Heart left ventricle (tissue), 16 donors: ENCODE data around the gene PARD3. TPM values are rescaled to one million over a fixed set of nuclear protein-coding genes. Genes with fewer than 3 reads are reported as not detected.

Experiments
- ATAC-seq, 4 donors: fragments of 200-7000 bp; cut with Tn5 transposase; one replicate each; pipeline ENCODE4 v1.9.1; 2020 to 2022; ENCODE audit warnings: moderate library complexity in 4 of 4, mild to moderate bottlenecking in 3 of 4, moderate number of reproducible peaks in 1 of 4
- DNase-seq, 5 donors: peaks; one replicate each; pipeline ENCODE4 v3.0.0-alpha.2; 2020
- H3K27ac ChIP-seq, 12 donors: fragments of 200-600 bp; sonication (generic) in 4 of 12; one replicate each; pipeline versions ENCODE4 v1.5.0 to v1.8.0; 2016 to 2022; ENCODE audit warnings: mild to moderate bottlenecking in 2 of 12
- H3K27me3 ChIP-seq, 9 donors: fragments of 200-600 bp; sonication (generic) in 2 of 9; one replicate each; pipeline versions ENCODE4 v1.5.1 to v1.8.0; 2016 to 2022; ENCODE audit warnings: mild to moderate bottlenecking in 3 of 9
- H3K36me3 ChIP-seq, 9 donors: fragments of 200-600 bp; sonication (generic) in 2 of 9; one replicate each; pipeline versions ENCODE4 v1.5.0 to v1.8.0; 2018 to 2022; ENCODE audit warnings: mild to moderate bottlenecking in 2 of 9
- H3K4me1 ChIP-seq, 12 donors: fragments of 200-600 bp; sonication (generic) in 4 of 12; one replicate each; pipeline versions ENCODE4 v1.5.0 to v1.8.0; 2016 to 2022; ENCODE audit warnings: mild to moderate bottlenecking in 3 of 12
- H3K4me3 ChIP-seq, 12 donors: fragments of 200-600 bp; sonication (generic) in 4 of 12; one replicate each; pipeline versions ENCODE4 v1.5.0 to v1.8.0; 2017 to 2022; ENCODE audit warnings: mild to moderate bottlenecking in 9 of 12, moderate library complexity in 4 of 12
- H3K9me3 ChIP-seq, 12 donors: fragments of 200-600 bp; sonication (generic) in 4 of 12; one replicate each; pipeline versions ENCODE4 v1.5.0 to v1.8.0; 2016 to 2022; ENCODE audit warnings: mild to moderate bottlenecking in 1 of 12
- POLR2A ChIP-seq, 2 donors: fragments of 450-650 bp; IDR thresholded peaks; one replicate each; pipeline ENCODE4 v1.6.1; 2017; ENCODE audit warnings: antibody characterized with exemption in 2 of 2, mild to moderate bottlenecking in 2 of 2, moderate library complexity in 2 of 2
- WGBS, 4 donors: extraction: QIAGEN DNeasy Blood & Tissue Kit in 2 of 4; methylation state at CpG; one replicate each; pipeline versions ENCODE4 v1.1.5 to v1.1.7; 2013 to 2018; 5-methylcytosine and 5-hydroxymethylcytosine counted together
- intact Hi-C, 10 donors: fragments of 100-400 bp; cut with DNase I; formaldehyde crosslinking; loops; one replicate each; pipeline versions ENCODE4 v1.11.1 to v1.14.2; 2022
- polyA plus RNA-seq, 2 donors: library from polyadenylated mRNA; stranded (reverse); fragments of 200-250 nt; gene quantifications; one replicate each; pipeline ENCODE4 v1.2.3, GENCODE V29; 2013
- total RNA-seq, 9 donors: library from RNA; depleted of rRNA in 2 of 9; stranded (reverse); fragments of >200 nt in 2 of 9; fragmentation: NEBNext Ultra II Directional in 3 of 9; extraction: Animal tissue kit (Norgen Biotek cat#: 25700) in 3 of 9; gene quantifications; one replicate each; pipeline versions ENCODE4 v1.1.0 to v1.2.4, GENCODE V29; 2016 to 2023
- TF ChIP-seq, protein P1 (sequence below), 12 donors: fragments of 200-600 bp; sonication (generic) in 4 of 12; IDR thresholded peaks; one replicate each; pipeline versions ENCODE4 v1.5.0 to v1.8.0; 2018 to 2022; ENCODE audit warnings: antibody characterized with exemption in 12 of 12, mild to moderate bottlenecking in 5 of 12
- donor health status: ischemic (EF 13 %, LVEDD 7.1; RV severe dilation, severe dysfunction).
- donor health status: healthy with polysubstance abuse.
- donor health status: DM: no; HTN: yes; CAD: no.
- donor health status: DM: no; HTN: no; CAD: no.
- donor health status: ischemic (EF 25% LVEDD 6.9; RV normal size, moderate dysfunction).
- donor health status: ischemic (EF 25% LVEDD 5.7; RV mildly dilated, moderate dysfunction).
- donor health status: healthy.
- donor health status: DM: yes; HTN: yes; CAD: no.
- donor health status: ischemic (EF 35%, LVEDD 5.7; RV mildly dilated, moderate dysfunction).
- donor health status: nonischemic (EF 11% LVEDD 7.7; RV severe dilation, severe dysfunction).
- donor health status: DM: yes; HTN: yes; CAD: no.
- donor health status: PGD.
- donor health status: ischemic (EF 29% LVEDD 5.4; RV normal size, mild dysfunction).
- donor health status: nonischemic (EF 23%, LVEDD 6.1; RV moderate dilation, normal function).

PARD3 gene
- total and polyA plus RNA-seq, 11 donors = 24.8 to 69.7 (median 33.1) TPM

DNA sequence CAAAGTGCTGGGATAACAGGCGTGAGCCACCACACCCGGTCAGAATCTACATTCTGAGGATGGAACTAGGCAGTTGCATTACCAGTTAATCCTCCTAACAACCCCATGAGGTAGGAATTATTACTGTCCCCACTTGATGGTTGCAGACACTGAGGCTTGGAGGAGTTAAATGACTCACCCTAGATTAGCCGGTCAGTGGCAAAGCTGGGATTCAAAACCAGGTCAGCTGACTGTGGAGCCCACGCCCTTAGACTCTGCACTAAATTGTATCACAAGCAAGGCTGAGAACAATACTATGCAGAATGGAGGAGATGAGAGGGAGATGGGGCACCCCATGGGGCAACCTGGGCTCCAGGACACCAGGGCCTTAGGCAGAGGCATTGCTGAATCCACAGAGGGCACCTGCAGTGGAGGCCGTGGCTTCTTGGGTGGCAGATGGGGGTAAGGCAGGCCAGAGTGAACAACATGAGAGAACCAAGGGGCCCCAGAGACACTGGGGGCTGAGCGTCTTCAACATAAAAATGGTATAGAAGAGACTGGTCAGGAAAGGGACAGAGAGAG, 723.4 kb downstream of the PARD3 start:
- H3K9me3 ChIP-seq = peaks cover 0 to 30% (median 20%) of the 10 kb centered on the region in 12 donors
- no peak overlapping the region for H3K4me3 ChIP-seq
- WGBS, 4 donors = 98% methylated on average over 6 of the region's 6 CpGs
- no peaks in the 10 kb centered on the region for H3K27me3 ChIP-seq
- intact Hi-C loops = no loop called here
- H3K36me3 ChIP-seq = no peaks in the 10 kb centered on the region
- TF ChIP-seq, protein P1, sequence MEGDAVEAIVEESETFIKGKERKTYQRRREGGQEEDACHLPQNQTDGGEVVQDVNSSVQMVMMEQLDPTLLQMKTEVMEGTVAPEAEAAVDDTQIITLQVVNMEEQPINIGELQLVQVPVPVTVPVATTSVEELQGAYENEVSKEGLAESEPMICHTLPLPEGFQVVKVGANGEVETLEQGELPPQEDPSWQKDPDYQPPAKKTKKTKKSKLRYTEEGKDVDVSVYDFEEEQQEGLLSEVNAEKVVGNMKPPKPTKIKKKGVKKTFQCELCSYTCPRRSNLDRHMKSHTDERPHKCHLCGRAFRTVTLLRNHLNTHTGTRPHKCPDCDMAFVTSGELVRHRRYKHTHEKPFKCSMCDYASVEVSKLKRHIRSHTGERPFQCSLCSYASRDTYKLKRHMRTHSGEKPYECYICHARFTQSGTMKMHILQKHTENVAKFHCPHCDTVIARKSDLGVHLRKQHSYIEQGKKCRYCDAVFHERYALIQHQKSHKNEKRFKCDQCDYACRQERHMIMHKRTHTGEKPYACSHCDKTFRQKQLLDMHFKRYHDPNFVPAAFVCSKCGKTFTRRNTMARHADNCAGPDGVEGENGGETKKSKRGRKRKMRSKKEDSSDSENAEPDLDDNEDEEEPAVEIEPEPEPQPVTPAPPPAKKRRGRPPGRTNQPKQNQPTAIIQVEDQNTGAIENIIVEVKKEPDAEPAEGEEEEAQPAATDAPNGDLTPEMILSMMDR (IDR thresholded peaks at IDR 0.05) = no peak
- no peak for TF ChIP-seq POLR2A (IDR thresholded peaks at IDR 0.05)
- no peaks in the 10 kb centered on the region for H3K4me1 ChIP-seq
- DNase-seq (no peak), ATAC-seq (no peak)
- no peak overlapping the region for H3K27ac ChIP-seq

DNA sequence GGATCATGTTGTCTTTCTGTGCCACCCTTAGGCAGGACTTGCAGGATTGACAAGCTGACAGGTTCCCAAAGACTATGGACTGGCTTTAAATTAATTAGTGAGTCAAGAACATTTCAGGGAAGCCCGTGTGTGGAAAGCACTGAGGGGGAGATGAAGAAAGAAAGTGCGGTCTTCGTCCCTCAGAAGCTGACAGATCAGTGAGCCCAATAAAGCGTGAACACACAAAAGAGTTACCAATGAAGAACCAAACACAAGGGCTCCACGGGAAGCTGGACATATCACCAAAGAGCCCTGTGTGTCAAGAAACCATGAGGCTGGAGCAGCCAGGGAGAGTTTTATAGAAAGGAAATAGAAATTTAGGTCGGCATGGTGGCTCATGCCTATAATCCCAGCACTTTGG, 725.8 kb downstream of the PARD3 start:
- intact Hi-C loops = no loop called here
- Histone ChIP-seq H3K9me3 (peaks cover 0 to 7% (median 1%) of the 10 kb centered on the region in 12 donors), H3K27ac (no peak overlapping the region), H3K4me1 (no peaks in the 10 kb centered on the region), H3K27me3 (no peaks in the 10 kb centered on the region), H3K36me3 (no peaks in the 10 kb centered on the region), H3K4me3 (no peak overlapping the region)
- WGBS, 4 donors = 91 to 97% (median 95%) methylated on average over 6 of the region's 6 CpGs
- TF ChIP-seq POLR2A (IDR thresholded peaks at IDR 0.05) = no peak
- TF ChIP-seq, protein P1 (IDR thresholded peaks at IDR 0.05) = no peak
- no peak for ATAC-seq
- DNase-seq = no peak

DNA sequence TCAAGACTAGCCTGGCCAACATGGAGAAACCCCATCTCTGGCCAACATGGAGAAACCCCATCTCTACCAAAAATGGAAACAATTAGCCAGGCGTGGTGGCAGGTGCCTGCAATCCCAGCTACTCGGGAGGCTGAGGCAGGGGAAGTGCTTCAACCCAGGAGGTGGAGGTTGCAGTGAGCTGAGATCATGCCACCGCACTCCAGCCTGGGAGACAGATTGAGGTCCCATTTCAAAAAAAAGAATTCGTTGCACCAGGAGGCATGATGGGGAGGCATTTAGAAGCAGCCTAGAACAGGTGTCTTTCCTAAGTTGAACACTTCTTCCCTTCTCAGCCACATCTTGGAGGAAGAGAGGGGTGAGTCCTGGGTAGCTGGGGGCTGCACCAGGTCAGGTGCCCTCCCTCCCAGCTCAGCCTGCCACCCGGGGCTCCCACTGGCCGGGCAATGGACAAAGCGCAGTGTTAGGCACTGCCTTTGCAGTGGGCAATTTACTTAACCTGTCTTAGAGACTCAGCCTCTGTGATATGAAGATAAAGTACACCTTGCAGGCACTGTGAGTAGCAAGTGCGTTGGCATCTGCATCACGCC, 726.8 kb downstream of the PARD3 start:
- no peaks in the 10 kb centered on the region for H3K36me3 ChIP-seq
- DNase-seq = no peak
- H3K27ac ChIP-seq = no peak overlapping the region
- intact Hi-C loops = no loop called here
- H3K27me3 ChIP-seq = no peaks in the 10 kb centered on the region
- H3K9me3 ChIP-seq = peaks cover 0 to 9% (median 0%) of the 10 kb centered on the region in 12 donors
- no peak for ATAC-seq
- 92 to 99% (median 95%) methylated on average over 9 of the region's 9 CpGs for WGBS, 4 donors
- H3K4me1 ChIP-seq = no peaks in the 10 kb centered on the region
- H3K4me3 ChIP-seq = no peak overlapping the region
- no peak for TF ChIP-seq POLR2A (IDR thresholded peaks at IDR 0.05)
- TF ChIP-seq, protein P1 (IDR thresholded peaks at IDR 0.05) = no peak

DNA sequence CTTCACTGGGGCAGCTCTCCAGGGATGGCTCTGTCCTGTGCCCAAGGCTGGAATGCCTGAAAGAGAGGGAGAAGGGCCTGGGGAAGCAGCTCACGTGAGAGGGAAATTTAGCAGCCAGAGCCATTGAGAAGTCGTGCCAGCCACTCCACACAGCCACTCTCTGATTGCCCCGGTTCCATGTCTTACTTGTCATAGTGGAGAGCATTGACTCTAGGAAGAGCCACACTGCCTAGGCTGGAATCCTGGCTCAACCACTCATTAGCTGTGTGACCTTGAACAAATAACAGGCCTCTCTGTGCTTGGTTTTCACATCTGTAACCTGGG, 728.0 kb downstream of the PARD3 start:
- intact Hi-C loops = no loop called here
- WGBS, 4 donors = 84 to 96% (median 86%) methylated on average over 3 of the region's 3 CpGs
- DNase-seq = no peak
- Histone ChIP-seq H3K4me1 (no peaks in the 10 kb centered on the region), H3K9me3 (peaks cover 0 to 14% (median 0%) of the 10 kb centered on the region in 12 donors), H3K4me3 (no peak overlapping the region), H3K27me3 (no peaks in the 10 kb centered on the region), H3K36me3 (no peaks in the 10 kb centered on the region), H3K27ac (no peak overlapping the region)
- TF ChIP-seq, protein P1 (IDR thresholded peaks at IDR 0.05) = no peak
- TF ChIP-seq POLR2A (IDR thresholded peaks at IDR 0.05) = no peak
- ATAC-seq = no peak
